ENCODE measurements around the gene NLRP11.
"Not testable (repeated sequence)": the region's sequence is repeated elsewhere in the genome, so short reads cannot be mapped to it uniquely, and the experiment has no call there.

Gene NLRP11

GRCh38 chr19:55781112-55781511 lies 50.7 kb downstream of the NLRP11 start:
- no peak for DNase-seq (ENCODE audit: low read depth in 1 of 2, low spot score in 1 of 2)

- no peak for DNase-seq (ENCODE audit: low read depth in 1 of 2, low spot score in 1 of 2)
Observed at GRCh38 chr19:55778331-55778730, 53.5 kb downstream of the NLRP11 start.

GRCh38 chr19:55777528-55777927 lies 54.3 kb downstream of the NLRP11 start:
- DNase-seq (ENCODE audit: low read depth in 1 of 2, low spot score in 1 of 2) = no peak

DNA sequence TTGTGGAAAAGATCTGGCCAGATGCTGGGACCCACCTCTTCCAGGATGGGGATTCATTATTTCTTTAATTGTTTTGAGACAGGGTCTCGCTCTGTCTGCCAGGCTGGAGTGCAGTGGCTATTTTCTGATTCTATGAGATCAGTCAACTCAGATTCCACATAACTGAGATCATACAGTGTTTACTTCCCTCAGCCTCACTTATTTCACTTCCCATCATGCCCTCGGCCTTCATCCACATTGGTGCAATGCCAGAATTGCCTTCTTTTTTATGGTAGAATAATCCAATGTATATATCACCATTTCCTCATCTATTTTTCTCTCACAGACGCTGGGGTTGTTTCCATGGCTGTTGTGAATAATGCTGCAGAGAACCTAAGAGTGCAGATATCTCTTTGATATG lies 62.2 kb downstream of the NLRP11 start:
- DNase-seq (ENCODE audit: low read depth in 1 of 2, low spot score in 1 of 2) = not testable (repeated sequence)

GRCh38 chr19:55768818-55769217 lies 63.0 kb downstream of the NLRP11 start, which contains the start of gene RFPL4AL1:
TSS of gene RFPL4AL1 (plus strand) at chr19:55769118. CDS start at chr19:55771805, 2,687 bp downstream.
- DNase-seq (ENCODE audit: low read depth in 1 of 2, low spot score in 1 of 2) = not testable (repeated sequence)

- no peak for DNase-seq (ENCODE audit: low read depth in 1 of 2, low spot score in 1 of 2)
Observed at GRCh38 chr19:55766466-55766865, 65.3 kb downstream of the NLRP11 start.

GRCh38 chr19:55758797-55759196 lies 73.0 kb downstream of the NLRP11 start, which contains the start of gene RFPL4A:
TSS of gene RFPL4A (plus strand) at chr19:55759097. CDS start at chr19:55761801, 2,704 bp downstream.
- not testable (repeated sequence) for DNase-seq (ENCODE audit: low read depth in 1 of 2, low spot score in 1 of 2)

- DNase-seq (ENCODE audit: low read depth in 1 of 2, low spot score in 1 of 2) = not testable (repeated sequence)
Observed at GRCh38 chr19:55756808-55757207, 75.0 kb downstream of the NLRP11 start.

DNA sequence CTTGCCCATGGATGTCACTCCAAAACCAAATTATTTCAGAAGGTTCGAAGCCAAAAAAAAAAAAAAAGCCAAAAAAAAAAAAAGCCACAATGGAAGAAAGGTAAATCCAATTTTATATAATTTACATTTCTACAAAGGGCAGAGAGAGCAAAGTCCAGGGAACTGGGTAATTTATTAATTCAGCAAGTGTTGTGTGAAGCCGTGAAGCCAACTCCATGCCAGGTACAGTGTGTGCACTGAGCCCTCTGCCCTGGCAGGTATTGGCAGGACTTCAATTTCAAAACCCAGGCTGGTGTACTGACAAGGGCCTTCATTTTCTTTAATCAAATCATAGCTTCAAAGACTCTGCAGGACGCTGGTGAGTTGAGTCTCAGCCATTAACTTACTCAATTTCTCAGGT lies 78.4 kb downstream of the NLRP11 start:
- DNase-seq (ENCODE audit: low read depth in 1 of 2, low spot score in 1 of 2) = no peak

DNA sequence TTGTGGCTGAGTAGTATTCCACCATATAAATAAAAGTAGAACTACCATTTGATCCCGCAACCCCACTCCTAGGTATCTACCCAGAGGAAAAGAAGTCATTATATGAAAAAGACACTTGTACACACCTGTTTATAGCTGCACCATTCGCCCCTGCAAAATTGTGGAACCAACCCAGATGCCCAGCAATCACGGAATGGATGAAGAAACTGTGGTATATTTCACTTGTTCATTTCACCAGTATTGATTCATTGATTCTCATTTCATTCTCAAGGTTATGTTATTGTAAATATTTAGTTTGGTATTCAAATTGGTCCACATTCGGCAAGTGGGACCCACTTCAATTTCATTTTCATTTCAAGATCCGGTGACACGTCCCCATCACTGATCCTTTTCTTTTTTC lies 81.1 kb downstream of the NLRP11 start:
- no peak for DNase-seq (ENCODE audit: low read depth in 1 of 2, low spot score in 1 of 2)

GRCh38 chr19:55738302-55738701 lies 93.5 kb downstream of the NLRP11 start, which contains the start of gene NLRP9:
TSS of gene NLRP9 (minus strand) at chr19:55738402. CDS start at chr19:55738374, 28 bp downstream.
- DNase-seq (ENCODE audit: low read depth in 1 of 2, low spot score in 1 of 2) = no peak
